GM18868 (cell line): ENCODE results near the gene PIGQ.

Experiments
- ATAC-seq: cut with Tn5 transposase; IDR thresholded peaks from one replicate; pipeline ENCODE4 v1.9.1; 2021; ENCODE audit warnings: mild to moderate bottlenecking, moderate library complexity; ENCODE audit not compliant: unreplicated experiment

Gene PIGQ

GRCh38 chr16:625977-626765 is 56.4 kb downstream of the PIGQ start:
- ATAC-seq, result no peak

- no peak for ATAC-seq
Measured at GRCh38 chr16:626787-627453, 57.2 kb downstream of the PIGQ start.

- ATAC-seq, result no peak
Measured at GRCh38 chr16:627454-628239, 57.9 kb downstream of the PIGQ start.

GRCh38 chr16:628321-629061 is 58.7 kb downstream of the PIGQ start:
- ATAC-seq, result no peak

- ATAC-seq, result no peak
Measured at GRCh38 chr16:629185-629832, 59.5 kb downstream of the PIGQ start.

- no peak for ATAC-seq
Measured at GRCh38 chr16:629833-630248, 60.1 kb downstream of the PIGQ start.

- no peak for ATAC-seq
Measured at GRCh38 chr16:630249-630814, 60.6 kb downstream of the PIGQ start.

GRCh38 chr16:630815-631405 is 61.1 kb downstream of the PIGQ start, which contains the start of gene WFIKKN1:
Gene WFIKKN1, plus strand, starts transcription at chr16:630985. Its CDS starts 269 bp downstream, at chr16:631254.
- no peak for ATAC-seq

GRCh38 chr16:631808-632358 is 62.1 kb downstream of the PIGQ start:
- no peak for ATAC-seq

GRCh38 chr16:632486-633335 is 62.9 kb downstream of the PIGQ start:
- ATAC-seq, result no peak

GRCh38 chr16:633336-634050 is 63.7 kb downstream of the PIGQ start:
- ATAC-seq, result no peak
